ENCODE measurements around the gene ABTB2. TPM values are rescaled to one million over a fixed set of nuclear protein-coding genes. Genes with fewer than 3 reads are reported as not detected.

Gene ABTB2
- total and polyA plus RNA-seq, 9 of the 15 experiments (the other 6 are each of a cell fraction or from before 2014, with no cell fraction given) = 0.03 to 0.18 (median 0.12) TPM; not detected in 2

- TF ChIP-seq ZNF512 (tag; IDR thresholded peaks at IDR 0.05) = no peak
- TF ChIP-seq LCOR (CRISPR knock-in tag; IDR thresholded peaks at IDR 0.05) = 0 out of 2 replicates have a peak, but pooled peaks have one; percentile 44
- TF ChIP-seq ZBTB40 (IDR thresholded peaks at IDR 0.05) = no peak
- TF ChIP-seq ZBTB40 (CRISPR knock-in tag; IDR thresholded peaks at IDR 0.05) = no peak
- TF ChIP-seq HEY1 (CRISPR knock-in tag; IDR thresholded peaks at IDR 0.05; ENCODE audit: borderline replicate concordance) = no peak
- TF ChIP-seq NFATC3 (IDR thresholded peaks at IDR 0.05) = no peak
- no peak for TF ChIP-seq ZNF436 (CRISPR knock-in tag; IDR thresholded peaks at IDR 0.05)
These were observed 183.3 kb downstream of the ABTB2 start (continued) for GRCh38 chr11:34174412-34175041.

Data from K562 (cell line).